Sigmoid colon (tissue), 7 donors: ENCODE results near the gene SLC4A9. TPM values are rescaled to one million over a fixed set of nuclear protein-coding genes. Genes with fewer than 3 reads are reported as not detected.
A peak's percentile ranks its signal among the peaks of the same experiment; 100 is the strongest.

ENCODE experiments used
- DNase-seq: peaks from one replicate; pipeline ENCODE4 v3.0.0-alpha.2; 2019
- H3K27ac ChIP-seq, 4 donors: fragments of 200-600 bp; sonication (generic); one replicate each; pipeline ENCODE4 v1.5.1; 2016 to 2019; ENCODE audit warnings: mild to moderate bottlenecking in 1 of 4
- H3K27me3 ChIP-seq, 3 donors: fragments of 200-600 bp; sonication (generic); one replicate each; pipeline ENCODE4 v1.5.1; 2019; ENCODE audit warnings: mild to moderate bottlenecking in 1 of 3
- H3K36me3 ChIP-seq, 4 donors: fragments of 200-600 bp; sonication (generic); one replicate each; pipeline ENCODE4 v1.5.1; 2016 to 2019
- H3K4me1 ChIP-seq, 4 donors: fragments of 200-600 bp; sonication (generic); one replicate each; pipeline ENCODE4 v1.5.1; 2017 to 2019
- H3K4me3 ChIP-seq, 4 donors: fragments of 200-600 bp; sonication (generic); one replicate each; pipeline ENCODE4 v1.5.1; 2017 to 2019; ENCODE audit warnings: mild to moderate bottlenecking in 2 of 4, moderate library complexity in 1 of 4
- H3K9me3 ChIP-seq, 4 donors: fragments of 200-600 bp in 3 of 4; sonication (generic) in 3 of 4; one replicate each; pipeline versions ENCODE4 v1.5.1 to v1.6.1; 2013 to 2019
- EP300 ChIP-seq, 4 donors: sonication (generic); formaldehyde crosslinking; IDR thresholded peaks; one replicate each; pipeline ENCODE4 v1.6.1; 2017; ENCODE audit warnings: antibody characterized with exemption in 4 of 4
- POLR2A ChIP-seq, 2 donors: fragments of 450-650 bp; IDR thresholded peaks; one replicate each; pipeline ENCODE4 v1.6.1; 2016; ENCODE audit warnings: antibody characterized with exemption in 2 of 2, mild to moderate bottlenecking in 2 of 2, moderate library complexity in 2 of 2
- POLR2AphosphoS5 ChIP-seq, 4 donors: sonication (generic); formaldehyde crosslinking; IDR thresholded peaks; one replicate each; pipeline ENCODE4 v1.6.1; 2017; ENCODE audit warnings: antibody characterized with exemption in 4 of 4
- WGBS, 2 donors: extraction: QIAGEN DNeasy Blood & Tissue Kit; methylation state at CpG; one replicate each; pipeline ENCODE4 v1.1.7; 2013; 5-methylcytosine and 5-hydroxymethylcytosine counted together
- intact Hi-C: fragments of 100-400 bp; cut with DNase I; formaldehyde crosslinking; loops from one replicate; pipeline ENCODE4 v1.15.1; 2023
- polyA plus RNA-seq, 3 donors: library from polyadenylated mRNA; stranded (reverse); fragments of 200-250 nt; gene quantifications; one replicate each; pipeline ENCODE4 v1.2.3, GENCODE V29; 2013
- total RNA-seq, 4 donors: library from RNA; depleted of rRNA; stranded (reverse); fragments of >200 nt; gene quantifications; one replicate each; pipeline ENCODE4 v1.1.0, GENCODE V29; 2016
- TF ChIP-seq, protein P1 (sequence below), 4 experiments: fragments of 450-650 bp in 3 of 4; fragments of 200-600 bp in 1 of 4; IDR thresholded peaks; one replicate each; pipeline ENCODE4 v1.5.1; 2016 to 2019; ENCODE audit warnings: antibody characterized with exemption in 4 of 4, mild to moderate bottlenecking in 3 of 4, moderate library complexity in 2 of 4
- donor health status: healthy with polysubstance abuse.
- donor health status: Bipolar disorder and iron deficiency.
- donor health status: healthy.

SLC4A9 gene
- total and polyA plus RNA-seq, 7 donors, result 0.25 TPM; not detected in 6

DNA sequence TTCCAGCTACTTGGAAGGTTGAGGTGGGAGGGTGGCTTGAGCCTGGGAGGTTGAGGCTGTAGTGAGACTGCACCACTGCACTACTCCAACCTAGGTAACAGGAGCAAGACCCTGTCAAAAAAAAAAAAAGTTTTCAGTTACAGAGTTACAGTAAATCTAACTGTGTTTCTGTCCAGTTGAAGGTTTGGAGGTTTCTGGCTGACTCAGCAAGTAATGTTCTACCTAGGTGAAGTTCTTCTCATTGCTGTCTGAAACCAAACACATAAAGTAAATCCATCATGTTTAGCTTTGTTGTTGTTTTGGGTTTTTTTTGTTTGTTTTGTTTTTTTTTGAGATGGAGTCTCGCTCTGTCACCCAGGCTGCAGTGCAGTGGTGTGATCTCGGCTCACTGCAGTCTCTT, 33.7 kb downstream of the SLC4A9 start:
- Histone ChIP-seq H3K4me3 (no peak overlapping the region), H3K9me3 (no peaks in the 10 kb centered on the region), H3K36me3 (no peaks in the 10 kb centered on the region), H3K27me3 (no peaks in the 10 kb centered on the region), H3K27ac (no peak overlapping the region), H3K4me1 (no peaks in the 10 kb centered on the region)
- no peak for TF ChIP-seq POLR2A (IDR thresholded peaks at IDR 0.05)
- intact Hi-C loops, result no loop called here
- DNase-seq, result no peak
- WGBS, 2 donors, result 98 to 99% methylated on average over 2 of the region's 2 CpGs

DNA sequence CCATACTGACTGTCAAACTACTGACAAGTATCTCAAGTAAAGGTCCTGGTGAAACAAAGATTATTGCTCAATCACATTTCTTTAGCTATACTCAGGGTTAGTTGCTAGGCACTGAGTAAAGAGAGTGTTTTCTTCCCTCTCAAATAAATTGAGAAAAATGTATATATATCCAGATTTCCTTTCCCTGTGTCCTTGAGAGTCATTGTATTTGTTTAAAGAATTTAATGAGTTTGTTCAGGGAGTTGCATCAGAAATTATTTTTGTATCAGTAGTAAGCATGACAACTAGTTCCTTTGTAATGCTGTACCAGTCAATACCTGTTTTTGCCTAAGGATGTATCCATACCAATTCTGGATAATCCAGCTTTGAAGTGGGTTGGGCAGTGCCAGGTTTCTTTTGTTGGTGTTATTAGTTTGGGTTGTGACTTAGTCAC, 38.4 kb downstream of the SLC4A9 start:
- no peaks in the 10 kb centered on the region for H3K36me3 ChIP-seq
- no peak overlapping the region for H3K27ac ChIP-seq
- H3K27me3 ChIP-seq, result no peaks in the 10 kb centered on the region
- TF ChIP-seq, protein P1, sequence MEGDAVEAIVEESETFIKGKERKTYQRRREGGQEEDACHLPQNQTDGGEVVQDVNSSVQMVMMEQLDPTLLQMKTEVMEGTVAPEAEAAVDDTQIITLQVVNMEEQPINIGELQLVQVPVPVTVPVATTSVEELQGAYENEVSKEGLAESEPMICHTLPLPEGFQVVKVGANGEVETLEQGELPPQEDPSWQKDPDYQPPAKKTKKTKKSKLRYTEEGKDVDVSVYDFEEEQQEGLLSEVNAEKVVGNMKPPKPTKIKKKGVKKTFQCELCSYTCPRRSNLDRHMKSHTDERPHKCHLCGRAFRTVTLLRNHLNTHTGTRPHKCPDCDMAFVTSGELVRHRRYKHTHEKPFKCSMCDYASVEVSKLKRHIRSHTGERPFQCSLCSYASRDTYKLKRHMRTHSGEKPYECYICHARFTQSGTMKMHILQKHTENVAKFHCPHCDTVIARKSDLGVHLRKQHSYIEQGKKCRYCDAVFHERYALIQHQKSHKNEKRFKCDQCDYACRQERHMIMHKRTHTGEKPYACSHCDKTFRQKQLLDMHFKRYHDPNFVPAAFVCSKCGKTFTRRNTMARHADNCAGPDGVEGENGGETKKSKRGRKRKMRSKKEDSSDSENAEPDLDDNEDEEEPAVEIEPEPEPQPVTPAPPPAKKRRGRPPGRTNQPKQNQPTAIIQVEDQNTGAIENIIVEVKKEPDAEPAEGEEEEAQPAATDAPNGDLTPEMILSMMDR (IDR thresholded peaks at IDR 0.05), result no peak
- TF ChIP-seq POLR2A (IDR thresholded peaks at IDR 0.05) (no peak), POLR2AphosphoS5 (IDR thresholded peaks at IDR 0.05) (no peak), EP300 (IDR thresholded peaks at IDR 0.05) (no peak)
- peaks cover 0 to 22% (median 16%) of the 10 kb centered on the region in 4 donors for H3K4me1 ChIP-seq
- no peaks in the 10 kb centered on the region for H3K9me3 ChIP-seq
- intact Hi-C loops, result no loop called here
- DNase-seq, result no peak
- H3K4me3 ChIP-seq, result no peak overlapping the region

DNA sequence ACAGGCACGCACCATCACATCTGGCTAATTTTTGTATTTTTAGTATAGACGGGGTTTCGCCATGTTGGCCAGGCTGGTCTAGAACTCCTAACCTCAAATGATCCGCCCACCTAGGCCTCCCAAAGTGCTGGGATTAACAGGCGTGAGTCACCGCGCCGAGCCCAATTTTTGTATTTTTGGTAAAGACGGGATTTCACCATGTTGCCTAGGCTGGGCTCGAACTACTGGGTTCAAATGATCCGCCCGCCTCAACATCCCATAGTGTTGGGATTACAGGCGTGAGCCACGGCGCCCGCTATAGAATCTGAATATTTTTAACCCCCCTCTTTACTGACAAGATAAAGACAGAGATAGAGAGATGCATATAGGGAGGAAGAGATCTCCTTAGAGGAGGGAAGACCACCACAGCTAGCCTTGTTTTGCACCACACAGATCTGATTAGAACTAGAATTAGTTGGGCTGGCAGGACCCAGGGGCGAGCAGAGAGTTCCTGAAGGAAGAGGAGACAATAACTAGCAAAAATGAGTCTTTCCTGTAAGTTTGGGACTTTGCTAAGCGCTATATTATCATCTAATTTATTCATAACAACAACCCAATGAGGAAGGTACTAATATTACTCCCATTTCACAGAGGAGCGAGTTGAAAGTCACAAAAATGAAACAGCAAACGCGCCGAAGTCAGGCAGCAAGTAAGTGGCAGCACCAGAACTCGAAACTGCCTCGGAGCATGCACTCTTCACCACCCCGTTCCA, 40.2 kb downstream of the SLC4A9 start:
- Histone ChIP-seq H3K9me3 (no peaks in the 10 kb centered on the region), H3K4me3 (peak overlapping the region; percentile 67 to 94 (median 82)), H3K36me3 (no peaks in the 10 kb centered on the region), H3K27me3 (no peaks in the 10 kb centered on the region), H3K27ac (peak overlapping the region; percentile 86 to 96 (median 96)), H3K4me1 (peaks cover 0 to 39% (median 33%) of the 10 kb centered on the region in 4 donors)
- no peak for TF ChIP-seq POLR2AphosphoS5 (IDR thresholded peaks at IDR 0.05)
- TF ChIP-seq POLR2A (IDR thresholded peaks at IDR 0.05), result no peak
- TF ChIP-seq, protein P1 (IDR thresholded peaks at IDR 0.05), result no peak
- no peak for TF ChIP-seq EP300 (IDR thresholded peaks at IDR 0.05)
- intact Hi-C loops, result loop anchor here (5.0 kb wide), 3 partner anchors 147 to 292 kb away; partner anchors contain the start of genes EIF4EBP3, HARS1, HARS2 and IK
- 31 to 44% methylated on average over 25 of the region's 25 CpGs for WGBS, 2 donors
- DNase-seq, result no peak

DNA sequence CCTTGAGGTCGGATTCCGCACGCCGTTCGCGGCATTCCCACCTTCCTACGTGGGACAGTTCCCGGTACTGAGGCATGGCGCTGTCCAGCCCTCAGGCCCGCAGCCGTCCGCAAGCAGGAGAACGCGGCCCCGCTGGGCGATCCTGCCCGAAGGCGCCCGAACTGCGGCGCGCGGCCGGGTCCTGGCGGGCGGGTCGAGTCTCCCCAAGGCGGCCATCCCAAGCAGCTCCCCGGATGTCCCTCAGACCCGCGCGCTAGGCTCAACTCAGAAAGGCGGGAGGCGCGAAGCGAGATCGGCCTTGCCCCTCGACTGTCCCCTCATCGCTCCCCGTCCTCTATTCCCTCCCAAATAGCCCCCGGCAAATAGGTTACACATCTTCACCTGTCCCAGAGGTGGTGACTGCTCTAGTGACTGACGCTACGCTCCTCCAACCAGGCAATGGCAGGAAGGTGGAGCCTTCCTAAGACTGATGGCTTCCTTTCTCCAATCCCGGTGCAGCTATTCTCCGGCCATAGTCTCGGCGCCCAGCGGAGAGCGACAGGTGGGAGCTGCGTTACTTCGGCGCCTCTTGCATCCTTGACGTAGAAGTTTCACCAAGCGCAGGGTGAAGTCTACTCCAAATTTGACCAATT, 40.9 kb downstream of the SLC4A9 start:
- TF ChIP-seq POLR2AphosphoS5 (IDR thresholded peaks at IDR 0.05) (peak; percentile 35 to 66 (median 60)), POLR2A (IDR thresholded peaks at IDR 0.05) (peak in 1 of 2 donors; percentile 29)
- TF ChIP-seq, protein P1 (IDR thresholded peaks at IDR 0.05), result no peak
- intact Hi-C loops, result loop anchor here (5.0 kb wide), 3 partner anchors 146 to 291 kb away; partner anchors contain the start of genes EIF4EBP3, HARS1, HARS2 and IK
- Histone ChIP-seq H3K9me3 (no peaks in the 10 kb centered on the region), H3K27me3 (no peaks in the 10 kb centered on the region), H3K36me3 (peaks cover 0 to 2% (median 0%) of the 10 kb centered on the region in 4 donors), H3K4me3 (peak overlapping the region; percentile 67 to 94 (median 82)), H3K27ac (peak overlapping the region; percentile 86 to 96 (median 96)), H3K4me1 (peaks cover 0 to 44% (median 40%) of the 10 kb centered on the region in 4 donors)
- WGBS, 2 donors, result 0 to 1% methylated on average over 54 of the region's 54 CpGs
- peak; percentile 96 for DNase-seq
